GM12875 (cell line): ENCODE data around the gene STAT5A.

Experiments
- H3K4me3 ChIP-seq: one replicate; pipeline ENCODE4 v1.5.1; 2011; ENCODE audit warnings: low read depth, low read length, control low read depth
- TF ChIP-seq, protein P1 (sequence below): IDR thresholded peaks from 2 replicates; pipeline ENCODE4 v1.5.1; 2011; ENCODE audit warnings: low read depth, mild to moderate bottlenecking, control low read depth, inconsistent platforms, low read length, moderate library complexity, borderline replicate concordance; ENCODE audit not compliant: insufficient read depth

STAT5A gene

GRCh38 chr17:42247734-42248133 lies 40.6 kb upstream of the STAT5A start:
- H3K4me3 ChIP-seq, result no peak overlapping the region
- TF ChIP-seq, protein P1, sequence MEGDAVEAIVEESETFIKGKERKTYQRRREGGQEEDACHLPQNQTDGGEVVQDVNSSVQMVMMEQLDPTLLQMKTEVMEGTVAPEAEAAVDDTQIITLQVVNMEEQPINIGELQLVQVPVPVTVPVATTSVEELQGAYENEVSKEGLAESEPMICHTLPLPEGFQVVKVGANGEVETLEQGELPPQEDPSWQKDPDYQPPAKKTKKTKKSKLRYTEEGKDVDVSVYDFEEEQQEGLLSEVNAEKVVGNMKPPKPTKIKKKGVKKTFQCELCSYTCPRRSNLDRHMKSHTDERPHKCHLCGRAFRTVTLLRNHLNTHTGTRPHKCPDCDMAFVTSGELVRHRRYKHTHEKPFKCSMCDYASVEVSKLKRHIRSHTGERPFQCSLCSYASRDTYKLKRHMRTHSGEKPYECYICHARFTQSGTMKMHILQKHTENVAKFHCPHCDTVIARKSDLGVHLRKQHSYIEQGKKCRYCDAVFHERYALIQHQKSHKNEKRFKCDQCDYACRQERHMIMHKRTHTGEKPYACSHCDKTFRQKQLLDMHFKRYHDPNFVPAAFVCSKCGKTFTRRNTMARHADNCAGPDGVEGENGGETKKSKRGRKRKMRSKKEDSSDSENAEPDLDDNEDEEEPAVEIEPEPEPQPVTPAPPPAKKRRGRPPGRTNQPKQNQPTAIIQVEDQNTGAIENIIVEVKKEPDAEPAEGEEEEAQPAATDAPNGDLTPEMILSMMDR, result no peak

GRCh38 chr17:42248351-42249179 lies 39.7 kb upstream of the STAT5A start:
- TF ChIP-seq, protein P1, result no peak
- peak overlapping the region; percentile 12 for H3K4me3 ChIP-seq

DNA sequence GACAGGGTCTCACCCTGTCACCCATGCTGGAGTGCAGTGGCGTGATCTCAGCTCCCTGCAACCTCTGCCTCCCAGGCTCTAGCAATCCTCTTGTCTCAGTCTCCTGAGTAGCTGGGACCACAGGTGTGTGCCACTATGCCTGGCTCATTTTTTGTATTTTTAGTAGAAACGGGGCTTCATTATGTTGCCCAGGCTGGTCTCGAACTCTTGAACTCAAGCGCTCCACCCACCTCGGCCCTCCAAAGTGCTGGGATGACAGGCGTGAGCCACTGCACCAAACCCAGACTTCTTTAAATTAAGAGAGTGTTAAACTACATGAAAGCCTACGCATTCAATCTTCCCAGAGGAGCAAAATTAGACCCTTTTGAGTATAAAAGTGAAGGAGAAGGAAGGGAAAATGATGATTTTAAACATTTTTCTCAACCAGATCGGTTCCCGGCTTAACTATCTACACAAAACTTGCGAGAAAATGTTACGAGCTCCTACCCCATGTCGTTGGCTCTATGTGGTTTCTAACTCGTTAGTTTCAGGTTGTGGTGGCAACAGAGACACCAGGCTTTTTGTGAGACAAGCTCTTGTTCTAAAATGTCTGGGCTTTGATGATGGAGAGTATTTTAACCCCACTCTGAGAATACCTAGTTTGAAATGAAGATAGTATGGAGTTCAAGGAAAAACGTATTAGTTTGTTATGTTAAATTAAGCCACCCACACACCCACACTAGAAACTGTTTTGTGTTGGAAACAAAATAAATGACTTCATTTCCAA lies 38.4 kb upstream of the STAT5A start:
- TF ChIP-seq, protein P1, result no peak

GRCh38 chr17:42251115-42251514 lies 37.2 kb upstream of the STAT5A start:
- TF ChIP-seq, protein P1, result no peak

More for the DNA sequence above, 38.4 kb upstream of the STAT5A start:
- H3K4me3 ChIP-seq, result no peak overlapping the region

GRCh38 chr17:42252597-42253550 lies 35.4 kb upstream of the STAT5A start:
- TF ChIP-seq, protein P1, result no peak
- no peak overlapping the region for H3K4me3 ChIP-seq

More at GRCh38 chr17:42251115-42251514, 37.2 kb upstream of the STAT5A start:
- H3K4me3 ChIP-seq, result no peak overlapping the region

GRCh38 chr17:42253578-42253977 lies 34.7 kb upstream of the STAT5A start:
- H3K4me3 ChIP-seq, result no peak overlapping the region
- TF ChIP-seq, protein P1, result no peak
